ENCODE data around the gene HRH1.

Gene HRH1

GRCh38 chr3:11195201-11195600 is 40.9 kb downstream of the HRH1 start:
- TF ChIP-seq CTCF (IDR thresholded peaks at IDR 0.05; ENCODE audit: control insufficient read depth, insufficient read depth, low read depth, low read length, missing control alignments): no peak
- no peak overlapping the region for H3K4me3 ChIP-seq (ENCODE audit: control insufficient read depth, low read depth, low read length)
- DNase-seq (ENCODE audit: low read depth): no peak

DNA sequence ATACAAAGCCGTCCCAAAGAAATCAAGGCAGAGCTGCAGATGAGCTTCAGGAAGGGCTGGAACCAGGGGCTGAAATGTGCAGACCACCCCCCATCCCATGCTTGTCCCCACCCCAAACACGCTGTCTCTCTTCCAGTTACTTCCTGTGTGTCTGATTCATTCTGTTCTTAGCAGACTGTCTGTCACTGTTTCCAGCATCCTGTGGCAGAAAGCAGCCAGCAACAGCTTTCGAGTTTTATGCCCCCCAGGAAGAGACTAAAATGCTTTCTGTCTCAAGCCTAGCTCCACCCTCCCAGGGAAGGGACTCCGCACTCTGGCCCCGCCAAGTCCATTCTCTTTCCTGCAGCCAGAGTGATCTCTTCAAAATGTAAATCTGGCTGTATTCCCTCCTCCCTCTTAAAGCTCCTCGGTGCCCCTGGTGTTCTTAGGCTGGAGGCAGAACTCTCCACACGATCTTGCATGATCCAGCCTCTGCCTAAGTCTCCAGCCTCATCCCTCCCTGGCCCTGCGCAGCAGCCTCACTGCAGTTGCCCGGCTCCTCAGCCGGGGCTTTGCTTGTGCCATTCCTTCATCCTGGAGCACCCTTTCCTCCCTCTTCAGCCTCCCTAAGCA is 41.5 kb downstream of the HRH1 start:
- DNase-seq (ENCODE audit: low read depth): no peak
- TF ChIP-seq CTCF (IDR thresholded peaks at IDR 0.05; ENCODE audit: control insufficient read depth, insufficient read depth, low read depth, low read length, missing control alignments): no peak
- H3K4me3 ChIP-seq (ENCODE audit: control insufficient read depth, low read depth, low read length): peak overlapping the region; percentile 31

DNA sequence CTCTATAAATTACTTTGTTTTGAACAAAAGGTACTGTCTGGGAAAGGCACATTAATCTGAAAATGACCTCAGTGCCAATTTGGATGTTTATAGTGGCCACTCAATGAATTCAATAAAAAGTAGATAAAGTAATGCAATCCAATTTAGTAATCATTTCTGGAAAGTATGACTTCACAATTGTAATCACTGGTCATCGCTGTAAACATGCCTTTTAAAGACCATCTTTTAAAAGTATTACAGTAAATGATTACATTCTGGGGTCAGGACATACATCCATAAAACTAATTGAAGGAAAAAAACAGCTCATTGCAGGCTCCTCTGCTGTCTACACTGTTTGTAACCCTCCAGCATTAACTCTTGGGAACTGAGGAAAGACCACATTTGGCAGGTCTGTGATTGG is 43.2 kb downstream of the HRH1 start:
- TF ChIP-seq CTCF (IDR thresholded peaks at IDR 0.05; ENCODE audit: control insufficient read depth, insufficient read depth, low read depth, low read length, missing control alignments): no peak
- H3K4me3 ChIP-seq (ENCODE audit: control insufficient read depth, low read depth, low read length): no peak overlapping the region
- DNase-seq (ENCODE audit: low read depth): peak; percentile 66

- no peak overlapping the region for H3K4me3 ChIP-seq (ENCODE audit: control insufficient read depth, low read depth, low read length)
- no peak for TF ChIP-seq CTCF (IDR thresholded peaks at IDR 0.05; ENCODE audit: control insufficient read depth, insufficient read depth, low read depth, low read length, missing control alignments)
- DNase-seq (ENCODE audit: low read depth): no peak
Observed at GRCh38 chr3:11198070-11198469, 43.8 kb downstream of the HRH1 start.

- no peak for DNase-seq (ENCODE audit: low read depth)
Observed at GRCh38 chr3:11198495-11198894, 44.2 kb downstream of the HRH1 start.

DNA sequence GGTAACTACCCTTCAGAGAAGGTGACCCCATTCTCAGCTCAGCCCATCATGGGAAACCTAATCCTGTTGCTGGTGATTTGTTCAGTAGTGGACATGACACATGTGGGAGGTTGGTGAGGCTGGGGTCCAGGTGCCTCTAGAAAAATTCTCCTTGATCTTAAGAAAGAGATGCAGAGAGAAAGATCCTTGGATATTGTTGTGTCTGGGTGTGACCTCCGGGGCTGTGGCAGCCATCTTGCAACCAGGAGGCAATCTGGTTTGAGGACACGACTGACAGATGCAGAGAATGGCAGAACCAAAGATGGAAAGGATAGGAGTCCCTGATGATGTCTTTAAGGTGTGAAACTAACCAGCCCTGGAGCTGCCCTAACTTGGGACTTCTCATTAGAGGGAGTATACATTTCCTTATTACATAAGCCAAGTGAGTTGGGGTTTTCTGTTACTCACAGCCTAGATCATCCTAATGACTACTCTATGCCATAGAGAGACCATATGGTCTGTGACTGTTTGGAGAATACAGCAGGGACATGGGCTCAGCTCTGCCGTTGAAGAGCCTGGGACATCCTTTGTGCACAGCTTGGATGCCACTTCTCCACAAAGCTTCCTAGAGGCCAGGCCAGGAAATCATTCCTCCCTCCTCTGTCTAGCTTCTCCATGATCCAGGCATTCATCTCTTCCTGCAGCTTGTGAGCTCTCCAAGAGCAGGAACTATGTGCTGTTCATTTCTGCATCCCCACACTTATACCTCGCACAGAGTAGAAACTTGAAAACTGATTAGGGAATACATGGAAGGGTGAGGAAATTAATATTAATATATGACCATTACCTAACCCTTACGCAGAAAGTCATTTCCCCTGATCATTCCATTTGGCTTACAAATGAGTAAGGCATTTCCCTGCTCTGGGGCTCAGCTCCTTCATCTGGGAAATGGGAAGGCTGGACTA is 45.9 kb downstream of the HRH1 start:
- no peak for DNase-seq (ENCODE audit: low read depth)
- no peak for TF ChIP-seq CTCF (IDR thresholded peaks at IDR 0.05; ENCODE audit: control insufficient read depth, insufficient read depth, low read depth, low read length, missing control alignments)
- no peak overlapping the region for H3K4me3 ChIP-seq (ENCODE audit: control insufficient read depth, low read depth, low read length)

More at GRCh38 chr3:11198495-11198894, 44.2 kb downstream of the HRH1 start:
- no peak for TF ChIP-seq CTCF (IDR thresholded peaks at IDR 0.05; ENCODE audit: control insufficient read depth, insufficient read depth, low read depth, low read length, missing control alignments)
- H3K4me3 ChIP-seq (ENCODE audit: control insufficient read depth, low read depth, low read length): no peak overlapping the region
